ENCODE measurements around the gene ATP6V1G3.

The ATP6V1G3 gene

GRCh38 chr1:198577444-198577843 lies 37.0 kb upstream of the ATP6V1G3 start:
- no peaks in the 10 kb centered on the region for H3K9me3 ChIP-seq (replicated peaks in 1 of 2; ENCODE audit: control insufficient read depth in 2 of 2, insufficient read depth in 1 of 2, low read depth in 1 of 2, low read length in 2 of 2)
- no CpG with 5 or more reads among the region's 1 CpG for WGBS, 2 donors (ENCODE audit: extremely low coverage in 2 of 2, insufficient read length in 2 of 2, insufficient replicate concordance in 1 of 2)

GRCh38 chr1:198575798-198576641 lies 35.5 kb upstream of the ATP6V1G3 start:
- Histone ChIP-seq H3K9ac (ENCODE audit: low read depth, low read length, poor library complexity) (no peak overlapping the region), H3K23ac (ENCODE audit: low read depth, low read length, poor library complexity) (no peak overlapping the region), H3K4me1 (ENCODE audit: control insufficient read depth in 2 of 2, insufficient read depth in 1 of 2, low read depth in 1 of 2, low read length in 2 of 2) (no peaks in the 10 kb centered on the region), H3K36me3 (replicated peaks in 1 of 2; ENCODE audit: control insufficient read depth in 2 of 2, insufficient read depth in 2 of 2, low read length in 2 of 2) (no peaks in the 10 kb centered on the region), H2AFZ (ENCODE audit: low read length) (no peak overlapping the region), H3K27ac (replicated peaks; ENCODE audit: low read length) (no peak overlapping the region), H4K91ac (ENCODE audit: low read depth, low read length, poor library complexity) (no peak overlapping the region), H2BK5ac (ENCODE audit: low read length) (no peak overlapping the region), H2BK15ac (ENCODE audit: low read length) (no peak overlapping the region), H3K27me3 (ENCODE audit: control insufficient read depth in 3 of 3, insufficient read depth in 3 of 3, low read depth in 1 of 3, low read length in 3 of 3) (no peaks in the 10 kb centered on the region), H3K4me3 (ENCODE audit: low read length in 2 of 2) (no peak overlapping the region), H3K4ac (ENCODE audit: low read length) (no peak overlapping the region), H2BK12ac (ENCODE audit: low read length) (no peak overlapping the region), H3K4me2 (ENCODE audit: insufficient read depth, low read length, poor library complexity, severe bottlenecking) (no peak overlapping the region), H4K8ac (ENCODE audit: low read depth, low read length) (no peak overlapping the region), H3K14ac (ENCODE audit: low read length) (no peak overlapping the region), H2AK5ac (ENCODE audit: low read depth, low read length) (no peak overlapping the region), H3K18ac (ENCODE audit: low read length) (no peak overlapping the region), H2BK120ac (ENCODE audit: low read depth, low read length) (no peak overlapping the region), H3K9me3 (replicated peaks in 1 of 2; ENCODE audit: control insufficient read depth in 2 of 2, insufficient read depth in 1 of 2, low read depth in 1 of 2, low read length in 2 of 2) (no peaks in the 10 kb centered on the region), H3K79me1 (ENCODE audit: low read depth, low read length) (no peaks in the 10 kb centered on the region)
- DNase-seq (ENCODE audit: low spot score), result no peak
- no CpG with 5 or more reads among the region's 2 CpGs for WGBS, 2 donors (ENCODE audit: extremely low coverage in 2 of 2, insufficient read length in 2 of 2, insufficient replicate concordance in 1 of 2)

More at GRCh38 chr1:198577444-198577843, 37.0 kb upstream of the ATP6V1G3 start:
- Histone ChIP-seq H3K4me1 (ENCODE audit: control insufficient read depth in 2 of 2, insufficient read depth in 1 of 2, low read depth in 1 of 2, low read length in 2 of 2) (no peaks in the 10 kb centered on the region), H3K9ac (ENCODE audit: low read depth, low read length, poor library complexity) (no peak overlapping the region), H4K91ac (ENCODE audit: low read depth, low read length, poor library complexity) (no peak overlapping the region), H2BK12ac (ENCODE audit: low read length) (no peak overlapping the region), H2AFZ (ENCODE audit: low read length) (no peak overlapping the region), H3K27me3 (ENCODE audit: control insufficient read depth in 3 of 3, insufficient read depth in 3 of 3, low read depth in 1 of 3, low read length in 3 of 3) (no peaks in the 10 kb centered on the region), H4K8ac (ENCODE audit: low read depth, low read length) (no peak overlapping the region), H2BK120ac (ENCODE audit: low read depth, low read length) (no peak overlapping the region), H3K18ac (ENCODE audit: low read length) (no peak overlapping the region), H3K4ac (ENCODE audit: low read length) (no peak overlapping the region), H3K23ac (ENCODE audit: low read depth, low read length, poor library complexity) (no peak overlapping the region), H2AK5ac (ENCODE audit: low read depth, low read length) (no peak overlapping the region), H2BK5ac (ENCODE audit: low read length) (no peak overlapping the region), H3K79me1 (ENCODE audit: low read depth, low read length) (no peaks in the 10 kb centered on the region), H3K14ac (ENCODE audit: low read length) (no peak overlapping the region), H3K36me3 (replicated peaks in 1 of 2; ENCODE audit: control insufficient read depth in 2 of 2, insufficient read depth in 2 of 2, low read length in 2 of 2) (no peaks in the 10 kb centered on the region), H3K4me2 (ENCODE audit: insufficient read depth, low read length, poor library complexity, severe bottlenecking) (no peak overlapping the region), H2BK15ac (ENCODE audit: low read length) (no peak overlapping the region), H3K4me3 (ENCODE audit: low read length in 2 of 2) (no peak overlapping the region), H3K27ac (replicated peaks; ENCODE audit: low read length) (no peak overlapping the region)
- DNase-seq (ENCODE audit: low spot score), result no peak

- no peak for DNase-seq (ENCODE audit: low spot score)
- Histone ChIP-seq H3K36me3 (replicated peaks in 1 of 2; ENCODE audit: control insufficient read depth in 2 of 2, insufficient read depth in 2 of 2, low read length in 2 of 2) (no peaks in the 10 kb centered on the region), H3K79me1 (ENCODE audit: low read depth, low read length) (no peaks in the 10 kb centered on the region), H2AFZ (ENCODE audit: low read length) (no peak overlapping the region), H3K9me3 (replicated peaks in 1 of 2; ENCODE audit: control insufficient read depth in 2 of 2, insufficient read depth in 1 of 2, low read depth in 1 of 2, low read length in 2 of 2) (no peaks in the 10 kb centered on the region), H2BK5ac (ENCODE audit: low read length) (no peak overlapping the region), H3K27me3 (ENCODE audit: control insufficient read depth in 3 of 3, insufficient read depth in 3 of 3, low read depth in 1 of 3, low read length in 3 of 3) (no peaks in the 10 kb centered on the region), H3K9ac (ENCODE audit: low read depth, low read length, poor library complexity) (no peak overlapping the region), H3K4ac (ENCODE audit: low read length) (no peak overlapping the region), H3K18ac (ENCODE audit: low read length) (no peak overlapping the region), H3K4me1 (ENCODE audit: control insufficient read depth in 2 of 2, insufficient read depth in 1 of 2, low read depth in 1 of 2, low read length in 2 of 2) (no peaks in the 10 kb centered on the region), H2BK15ac (ENCODE audit: low read length) (no peak overlapping the region), H4K8ac (ENCODE audit: low read depth, low read length) (no peak overlapping the region), H4K91ac (ENCODE audit: low read depth, low read length, poor library complexity) (no peak overlapping the region), H2AK5ac (ENCODE audit: low read depth, low read length) (no peak overlapping the region), H3K14ac (ENCODE audit: low read length) (no peak overlapping the region), H2BK120ac (ENCODE audit: low read depth, low read length) (no peak overlapping the region), H2BK12ac (ENCODE audit: low read length) (no peak overlapping the region), H3K23ac (ENCODE audit: low read depth, low read length, poor library complexity) (no peak overlapping the region), H3K4me3 (ENCODE audit: low read length in 2 of 2) (no peak overlapping the region), H3K27ac (replicated peaks; ENCODE audit: low read length) (no peak overlapping the region), H3K4me2 (ENCODE audit: insufficient read depth, low read length, poor library complexity, severe bottlenecking) (no peak overlapping the region)
- WGBS, 2 donors (ENCODE audit: extremely low coverage in 2 of 2, insufficient read length in 2 of 2, insufficient replicate concordance in 1 of 2), result no CpG with 5 or more reads among the region's 1 CpG
These were observed 34.8 kb upstream of the ATP6V1G3 start for GRCh38 chr1:198575292-198575691.

GRCh38 chr1:198574325-198574724 lies 33.8 kb upstream of the ATP6V1G3 start:
- H3K27ac ChIP-seq (replicated peaks; ENCODE audit: low read length), result no peak overlapping the region

More at GRCh38 chr1:198574325-198574724, 33.8 kb upstream of the ATP6V1G3 start:
- WGBS, 2 donors (ENCODE audit: extremely low coverage in 2 of 2, insufficient read length in 2 of 2, insufficient replicate concordance in 1 of 2), result no CpG with 5 or more reads among the region's 1 CpG
- Histone ChIP-seq H4K8ac (ENCODE audit: low read depth, low read length) (no peak overlapping the region), H2BK12ac (ENCODE audit: low read length) (no peak overlapping the region), H3K23ac (ENCODE audit: low read depth, low read length, poor library complexity) (no peak overlapping the region), H2BK5ac (ENCODE audit: low read length) (no peak overlapping the region), H3K79me1 (ENCODE audit: low read depth, low read length) (no peaks in the 10 kb centered on the region), H3K4me2 (ENCODE audit: insufficient read depth, low read length, poor library complexity, severe bottlenecking) (no peak overlapping the region), H3K4ac (ENCODE audit: low read length) (no peak overlapping the region), H2AFZ (ENCODE audit: low read length) (no peak overlapping the region), H4K91ac (ENCODE audit: low read depth, low read length, poor library complexity) (no peak overlapping the region), H3K18ac (ENCODE audit: low read length) (no peak overlapping the region), H3K36me3 (replicated peaks in 1 of 2; ENCODE audit: control insufficient read depth in 2 of 2, insufficient read depth in 2 of 2, low read length in 2 of 2) (no peaks in the 10 kb centered on the region), H2BK15ac (ENCODE audit: low read length) (no peak overlapping the region), H2AK5ac (ENCODE audit: low read depth, low read length) (no peak overlapping the region), H3K14ac (ENCODE audit: low read length) (no peak overlapping the region), H3K4me3 (ENCODE audit: low read length in 2 of 2) (no peak overlapping the region), H3K4me1 (ENCODE audit: control insufficient read depth in 2 of 2, insufficient read depth in 1 of 2, low read depth in 1 of 2, low read length in 2 of 2) (no peaks in the 10 kb centered on the region), H2BK120ac (ENCODE audit: low read depth, low read length) (no peak overlapping the region), H3K9ac (ENCODE audit: low read depth, low read length, poor library complexity) (no peak overlapping the region), H3K27me3 (ENCODE audit: control insufficient read depth in 3 of 3, insufficient read depth in 3 of 3, low read depth in 1 of 3, low read length in 3 of 3) (no peaks in the 10 kb centered on the region), H3K9me3 (replicated peaks in 1 of 2; ENCODE audit: control insufficient read depth in 2 of 2, insufficient read depth in 1 of 2, low read depth in 1 of 2, low read length in 2 of 2) (no peaks in the 10 kb centered on the region)
- DNase-seq (ENCODE audit: low spot score), result no peak
